Heart left ventricle (tissue), 16 donors: ENCODE results near the gene DLG4. TPM values are rescaled to one million over a fixed set of nuclear protein-coding genes. Genes with fewer than 3 reads are reported as not detected.

Source experiments
- ATAC-seq, 4 donors: fragments of 200-7000 bp; cut with Tn5 transposase; one replicate each; pipeline ENCODE4 v1.9.1; 2020 to 2022; ENCODE audit warnings: moderate library complexity in 4 of 4, mild to moderate bottlenecking in 3 of 4, moderate number of reproducible peaks in 1 of 4
- DNase-seq, 5 donors: peaks; one replicate each; pipeline ENCODE4 v3.0.0-alpha.2; 2020
- H3K27ac ChIP-seq, 12 donors: fragments of 200-600 bp; sonication (generic) in 4 of 12; one replicate each; pipeline versions ENCODE4 v1.5.0 to v1.8.0; 2016 to 2022; ENCODE audit warnings: mild to moderate bottlenecking in 2 of 12
- H3K27me3 ChIP-seq, 9 donors: fragments of 200-600 bp; sonication (generic) in 2 of 9; one replicate each; pipeline versions ENCODE4 v1.5.1 to v1.8.0; 2016 to 2022; ENCODE audit warnings: mild to moderate bottlenecking in 3 of 9
- H3K36me3 ChIP-seq, 9 donors: fragments of 200-600 bp; sonication (generic) in 2 of 9; one replicate each; pipeline versions ENCODE4 v1.5.0 to v1.8.0; 2018 to 2022; ENCODE audit warnings: mild to moderate bottlenecking in 2 of 9
- H3K4me1 ChIP-seq, 12 donors: fragments of 200-600 bp; sonication (generic) in 4 of 12; one replicate each; pipeline versions ENCODE4 v1.5.0 to v1.8.0; 2016 to 2022; ENCODE audit warnings: mild to moderate bottlenecking in 3 of 12
- H3K4me3 ChIP-seq, 12 donors: fragments of 200-600 bp; sonication (generic) in 4 of 12; one replicate each; pipeline versions ENCODE4 v1.5.0 to v1.8.0; 2017 to 2022; ENCODE audit warnings: mild to moderate bottlenecking in 9 of 12, moderate library complexity in 4 of 12
- H3K9me3 ChIP-seq, 12 donors: fragments of 200-600 bp; sonication (generic) in 4 of 12; one replicate each; pipeline versions ENCODE4 v1.5.0 to v1.8.0; 2016 to 2022; ENCODE audit warnings: mild to moderate bottlenecking in 1 of 12
- POLR2A ChIP-seq, 2 donors: fragments of 450-650 bp; IDR thresholded peaks; one replicate each; pipeline ENCODE4 v1.6.1; 2017; ENCODE audit warnings: antibody characterized with exemption in 2 of 2, mild to moderate bottlenecking in 2 of 2, moderate library complexity in 2 of 2
- WGBS, 4 donors: extraction: QIAGEN DNeasy Blood & Tissue Kit in 2 of 4; methylation state at CpG; one replicate each; pipeline versions ENCODE4 v1.1.5 to v1.1.7; 2013 to 2018; 5-methylcytosine and 5-hydroxymethylcytosine counted together
- intact Hi-C, 10 donors: fragments of 100-400 bp; cut with DNase I; formaldehyde crosslinking; loops; one replicate each; pipeline versions ENCODE4 v1.11.1 to v1.14.2; 2022
- polyA plus RNA-seq, 2 donors: library from polyadenylated mRNA; stranded (reverse); fragments of 200-250 nt; gene quantifications; one replicate each; pipeline ENCODE4 v1.2.3, GENCODE V29; 2013
- total RNA-seq, 9 donors: library from RNA; depleted of rRNA in 2 of 9; stranded (reverse); fragments of >200 nt in 2 of 9; fragmentation: NEBNext Ultra II Directional in 3 of 9; extraction: Animal tissue kit (Norgen Biotek cat#: 25700) in 3 of 9; gene quantifications; one replicate each; pipeline versions ENCODE4 v1.1.0 to v1.2.4, GENCODE V29; 2016 to 2023
- TF ChIP-seq, protein P1 (sequence below), 12 donors: fragments of 200-600 bp; sonication (generic) in 4 of 12; IDR thresholded peaks; one replicate each; pipeline versions ENCODE4 v1.5.0 to v1.8.0; 2018 to 2022; ENCODE audit warnings: antibody characterized with exemption in 12 of 12, mild to moderate bottlenecking in 5 of 12
- donor health status: ischemic (EF 13 %, LVEDD 7.1; RV severe dilation, severe dysfunction).
- donor health status: healthy with polysubstance abuse.
- donor health status: DM: no; HTN: yes; CAD: no.
- donor health status: DM: no; HTN: no; CAD: no.
- donor health status: ischemic (EF 25% LVEDD 6.9; RV normal size, moderate dysfunction).
- donor health status: ischemic (EF 25% LVEDD 5.7; RV mildly dilated, moderate dysfunction).
- donor health status: healthy.
- donor health status: DM: yes; HTN: yes; CAD: no.
- donor health status: ischemic (EF 35%, LVEDD 5.7; RV mildly dilated, moderate dysfunction).
- donor health status: nonischemic (EF 11% LVEDD 7.7; RV severe dilation, severe dysfunction).
- donor health status: DM: yes; HTN: yes; CAD: no.
- donor health status: PGD.
- donor health status: ischemic (EF 29% LVEDD 5.4; RV normal size, mild dysfunction).
- donor health status: nonischemic (EF 23%, LVEDD 6.1; RV moderate dilation, normal function).

The DLG4 gene
- total and polyA plus RNA-seq, 11 donors: 5.3 to 24.3 (median 15.5) TPM

DNA sequence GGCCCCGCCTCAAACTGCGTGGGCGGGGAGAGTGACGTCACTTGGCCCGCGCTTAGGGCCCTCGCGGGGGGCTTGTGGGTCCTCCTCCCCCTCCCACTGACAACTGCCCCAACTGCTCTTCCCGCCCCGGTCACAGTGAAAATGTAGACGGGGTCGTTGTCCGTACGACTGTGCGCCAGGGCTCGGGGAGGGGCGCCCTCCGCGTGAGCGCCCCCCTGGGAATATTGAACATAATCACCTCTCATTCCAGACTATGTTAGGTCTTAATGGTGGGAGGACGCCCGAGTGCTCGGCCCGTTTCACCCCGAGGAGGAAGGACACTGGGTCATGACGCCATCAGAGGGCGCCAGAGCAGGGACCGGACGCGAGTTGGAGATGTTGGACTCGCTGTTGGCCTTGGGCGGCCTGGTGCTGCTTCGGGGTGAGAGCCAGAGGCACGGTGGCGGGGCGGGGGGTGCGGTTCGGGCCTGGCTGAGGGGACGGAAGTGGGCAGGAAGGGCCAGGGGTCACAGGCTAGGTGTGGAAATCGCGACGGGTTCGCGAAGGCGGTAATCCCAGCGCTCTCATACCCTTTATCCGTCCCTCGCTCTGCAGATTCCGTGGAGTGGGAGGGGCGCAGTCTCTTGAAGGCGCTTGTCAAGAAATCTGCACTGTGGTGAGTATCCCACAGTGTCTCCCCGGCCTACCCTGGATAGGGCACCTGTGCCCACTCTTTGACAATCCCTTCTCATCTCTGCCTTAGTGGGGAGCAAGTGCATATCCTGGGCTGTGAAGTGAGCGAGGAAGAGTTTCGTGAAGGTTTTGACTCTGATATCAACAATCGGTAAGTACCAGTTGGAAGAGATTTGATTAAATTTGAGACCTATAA lies 32.8 kb upstream of the DLG4 start, which contains the start of gene ELP5:
ELP5 (plus strand) TSS at position 40 of the 868 bp plus-strand sequence; CDS start at position 376, 336 bp downstream.
- H3K9me3 ChIP-seq: no peaks in the 10 kb centered on the region
- H3K27me3 ChIP-seq: no peaks in the 10 kb centered on the region
- WGBS, 4 donors: 1 to 2% (median 1%) methylated on average over 47 to 55 of the region's 55 CpGs
- H3K4me1 ChIP-seq: peaks cover 8 to 46% (median 37%) of the 10 kb centered on the region in 12 donors
- peaks cover 0 to 41% (median 34%) of the 10 kb centered on the region in 9 donors for H3K36me3 ChIP-seq
- ATAC-seq: peak; percentile 72 to 86 (median 82)
- TF ChIP-seq, protein P1, sequence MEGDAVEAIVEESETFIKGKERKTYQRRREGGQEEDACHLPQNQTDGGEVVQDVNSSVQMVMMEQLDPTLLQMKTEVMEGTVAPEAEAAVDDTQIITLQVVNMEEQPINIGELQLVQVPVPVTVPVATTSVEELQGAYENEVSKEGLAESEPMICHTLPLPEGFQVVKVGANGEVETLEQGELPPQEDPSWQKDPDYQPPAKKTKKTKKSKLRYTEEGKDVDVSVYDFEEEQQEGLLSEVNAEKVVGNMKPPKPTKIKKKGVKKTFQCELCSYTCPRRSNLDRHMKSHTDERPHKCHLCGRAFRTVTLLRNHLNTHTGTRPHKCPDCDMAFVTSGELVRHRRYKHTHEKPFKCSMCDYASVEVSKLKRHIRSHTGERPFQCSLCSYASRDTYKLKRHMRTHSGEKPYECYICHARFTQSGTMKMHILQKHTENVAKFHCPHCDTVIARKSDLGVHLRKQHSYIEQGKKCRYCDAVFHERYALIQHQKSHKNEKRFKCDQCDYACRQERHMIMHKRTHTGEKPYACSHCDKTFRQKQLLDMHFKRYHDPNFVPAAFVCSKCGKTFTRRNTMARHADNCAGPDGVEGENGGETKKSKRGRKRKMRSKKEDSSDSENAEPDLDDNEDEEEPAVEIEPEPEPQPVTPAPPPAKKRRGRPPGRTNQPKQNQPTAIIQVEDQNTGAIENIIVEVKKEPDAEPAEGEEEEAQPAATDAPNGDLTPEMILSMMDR (IDR thresholded peaks at IDR 0.05): peak in 8 of 12 donors; percentile 26 to 58 (median 40)
- peak in 1 of 2 donors; percentile 42 for TF ChIP-seq POLR2A (IDR thresholded peaks at IDR 0.05)
- intact Hi-C loops: loop anchor here in 5 of 10 donors (1.0 to 10.0 kb wide), 5 partner anchors 13 to 322 kb away; partner anchors contain the start of genes EIF5A (in 3 of the 5), CD68 (in 1 of the 5), PHF23 (in 1 of the 5) and SLC2A4 (in 1 of the 5)
- DNase-seq: peak; percentile 95 to 98 (median 96)
- peak within 1 kb of the TSS; percentile 57 to 100 (median 94) for H3K4me3 ChIP-seq
- H3K27ac ChIP-seq: peak within 1 kb of the TSS; percentile 96 to 100 (median 99)

DNA sequence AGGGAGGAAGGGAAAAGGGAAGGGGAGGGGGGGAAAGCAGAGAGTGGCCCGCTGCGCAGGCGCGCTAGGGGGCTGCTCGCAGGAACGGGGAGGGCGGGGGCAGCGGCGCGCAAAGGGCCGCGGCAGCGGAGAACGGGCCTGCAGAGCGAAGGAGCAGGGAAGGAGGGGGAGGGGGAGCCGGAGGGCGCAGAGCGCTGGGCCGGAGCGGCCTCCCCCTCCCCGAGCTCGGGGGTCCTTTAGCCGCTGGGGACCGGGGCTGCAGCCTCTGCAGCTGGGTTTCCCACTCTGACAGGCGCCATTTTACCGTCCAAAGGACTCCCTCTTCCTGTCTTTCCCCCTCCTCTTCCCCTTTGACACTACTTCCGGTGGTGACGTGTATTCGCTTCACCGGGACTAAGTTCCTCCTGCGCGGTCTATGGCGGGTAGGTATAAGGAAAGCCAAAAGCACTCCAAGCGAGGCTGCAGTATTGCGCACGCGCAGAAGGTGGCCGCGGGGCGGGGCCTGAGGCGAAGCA lies 32.1 kb upstream of the DLG4 start, which contains the start of gene CTDNEP1:
CTDNEP1 (minus strand) TSS at position 74 of the 515 bp plus-strand sequence. CDS start 438 bp downstream, outside the sequence.
- H3K4me1 ChIP-seq: peaks cover 8 to 46% (median 37%) of the 10 kb centered on the region in 12 donors
- DNase-seq (peak; percentile 98 to 99 (median 98)), ATAC-seq (peak; percentile 92 to 96 (median 95))
- WGBS, 4 donors: 0 to 2% (median 1%) methylated on average over 17 to 41 of the region's 41 CpGs
- TF ChIP-seq, protein P1 (IDR thresholded peaks at IDR 0.05): no peak
- TF ChIP-seq POLR2A (IDR thresholded peaks at IDR 0.05): peak in 1 of 2 donors; percentile 39
- peak within 1 kb of the TSS; percentile 57 to 100 (median 94) for H3K4me3 ChIP-seq
- peaks cover 0 to 38% (median 34%) of the 10 kb centered on the region in 9 donors for H3K36me3 ChIP-seq
- peak within 1 kb of the TSS; percentile 96 to 100 (median 99) for H3K27ac ChIP-seq
- intact Hi-C loops: loop anchor here in 5 of 10 donors (1.0 to 10.0 kb wide), 5 partner anchors 12 to 323 kb away; partner anchors contain the start of genes EIF5A (in 3 of the 5), CD68 (in 1 of the 5), PHF23 (in 1 of the 5) and SLC2A4 (in 1 of the 5)
- H3K27me3 ChIP-seq: no peaks in the 10 kb centered on the region
- H3K9me3 ChIP-seq: no peaks in the 10 kb centered on the region

DNA sequence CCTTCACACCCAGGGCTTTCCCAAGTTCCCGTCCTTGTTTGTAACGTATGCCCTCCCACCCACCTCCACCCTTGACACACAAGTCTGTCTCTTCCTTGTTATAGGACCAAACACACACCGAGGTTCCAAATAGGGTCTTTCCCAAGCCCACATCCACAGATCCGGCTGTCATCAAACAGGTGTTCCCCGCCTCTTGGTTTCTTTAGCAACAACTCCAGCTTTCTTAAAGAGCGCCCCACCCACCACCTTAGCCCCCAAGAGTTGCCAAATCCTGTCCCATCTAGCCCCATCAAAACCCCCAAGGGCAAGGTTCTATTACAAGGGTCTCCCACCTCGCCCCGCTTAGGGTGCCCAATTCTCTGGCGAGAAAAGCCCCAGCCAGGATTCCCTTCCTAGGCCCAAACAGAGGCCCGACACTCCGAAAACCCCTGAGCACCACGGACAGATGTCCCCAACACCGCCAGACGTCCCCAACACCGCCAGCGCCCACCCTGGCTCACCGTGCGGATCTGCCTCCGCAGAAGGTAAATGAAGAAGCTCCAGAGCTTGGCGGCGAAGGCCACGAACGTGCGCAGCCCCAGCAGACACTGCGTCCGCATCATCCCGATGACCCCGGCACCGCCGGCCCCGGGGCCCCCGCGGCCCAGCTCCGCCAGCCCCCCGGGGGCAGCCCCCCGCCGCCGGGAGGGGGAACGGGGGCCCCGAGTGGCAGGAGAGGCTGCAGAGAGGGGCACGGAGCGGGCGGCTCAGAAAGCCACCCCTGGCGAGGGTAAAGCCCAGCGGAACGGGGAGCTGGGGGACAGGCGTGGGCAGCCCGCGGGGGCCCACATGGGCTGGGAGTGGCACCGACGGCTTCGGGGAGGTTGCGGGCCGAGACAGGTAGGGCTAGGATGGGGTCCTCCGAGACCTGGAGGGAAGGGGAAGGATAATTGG lies 31.3 kb upstream of the DLG4 start:
- ATAC-seq: no peak
- Histone ChIP-seq H3K27me3 (no peaks in the 10 kb centered on the region), H3K36me3 (peaks cover 0 to 38% (median 34%) of the 10 kb centered on the region in 9 donors), H3K4me3 (peak overlapping the region; percentile 57 to 100 (median 94)), H3K27ac (peak overlapping the region; percentile 96 to 100 (median 99)), H3K9me3 (no peaks in the 10 kb centered on the region), H3K4me1 (peaks cover 8 to 46% (median 37%) of the 10 kb centered on the region in 12 donors)
- intact Hi-C loops: loop anchor here in 2 of 10 donors (5.0 to 10.0 kb wide), 2 partner anchors 56 to 324 kb away; partner anchors contain the start of genes CD68 (in 1 of the 2) and EIF5A (in 1 of the 2)
- DNase-seq: peak in 1 of 5 donors; percentile 21
- TF ChIP-seq, protein P1 (IDR thresholded peaks at IDR 0.05): no peak
- no peak for TF ChIP-seq POLR2A (IDR thresholded peaks at IDR 0.05)
- 0 to 2% (median 1%) methylated on average over 12 to 55 of the region's 55 CpGs for WGBS, 4 donors
